Measurements from ENCODE around the gene SH3GL2. TPM values are rescaled to one million over a fixed set of nuclear protein-coding genes. Genes with fewer than 3 reads are reported as not detected.

SH3GL2 gene
- total RNA-seq, 1 experiment from 2014 or later: not detected

- no peak overlapping the region for H3K27ac ChIP-seq (ENCODE audit: low read length)
- DNase-seq (ENCODE audit: low read depth, low spot score) (no peak), ATAC-seq (no peak)
- H3K9me3 ChIP-seq (ENCODE audit: control insufficient read depth, insufficient read depth, low read depth, low read length): no peaks in the 10 kb centered on the region
- no peaks in the 10 kb centered on the region for H3K36me3 ChIP-seq (ENCODE audit: control insufficient read depth, insufficient read depth, low read length)
- intact Hi-C loops (cut with micrococcal nuclease; ENCODE audit: unreplicated experiment) (no loop called here), in situ Hi-C loops (cut with HindIII; ENCODE audit: low pct_unique_long_range_greater_than_20kb, low sequenced_read_pairs) (no loop called here)
- no peaks in the 10 kb centered on the region for H3K4me1 ChIP-seq (ENCODE audit: control insufficient read depth, insufficient read depth, low read length)
- TF ChIP-seq CTCF (IDR thresholded peaks at IDR 0.05) (no peak), POLR2AphosphoS5 (IDR thresholded peaks at IDR 0.05; ENCODE audit: low read depth, low read length) (no peak), SIN3A (IDR thresholded peaks at IDR 0.05; ENCODE audit: borderline replicate concordance, insufficient read depth, low read depth, low read length) (no peak), TCF7L2 (IDR thresholded peaks at IDR 0.05; ENCODE audit: low read depth, low read length) (no peak), REST (IDR thresholded peaks at IDR 0.05; ENCODE audit: insufficient read depth in 1 of 2, low read depth in 2 of 2, low read length in 1 of 2) (no peak)
- H3K4me3 ChIP-seq (ENCODE audit: low read depth in 2 of 2, low read length in 2 of 2): no peak overlapping the region
- ChIA-PET CTCF (no interaction called here), POLR2A (no interaction called here)
- no peaks in the 10 kb centered on the region for H3K27me3 ChIP-seq (ENCODE audit: control insufficient read depth, insufficient read depth, low read length)
- no TSS peak for BruUV-seq (replicated peaks)
Measured at GRCh38 chr9:17795744-17796143, 216.9 kb downstream of the SH3GL2 start.

GRCh38 chr9:17799369-17799768 lies 220.5 kb downstream of the SH3GL2 start:
- H3K4me1 ChIP-seq (ENCODE audit: control insufficient read depth, insufficient read depth, low read length): no peaks in the 10 kb centered on the region
- TF ChIP-seq CTCF (IDR thresholded peaks at IDR 0.05): no peak
- TF ChIP-seq REST (IDR thresholded peaks at IDR 0.05; ENCODE audit: insufficient read depth in 1 of 2, low read depth in 2 of 2, low read length in 1 of 2): no peak
- TF ChIP-seq POLR2AphosphoS5 (IDR thresholded peaks at IDR 0.05; ENCODE audit: low read depth, low read length): no peak
- TF ChIP-seq SIN3A (IDR thresholded peaks at IDR 0.05; ENCODE audit: borderline replicate concordance, insufficient read depth, low read depth, low read length): no peak
- no peak for TF ChIP-seq TCF7L2 (IDR thresholded peaks at IDR 0.05; ENCODE audit: low read depth, low read length)
- ATAC-seq (no peak), DNase-seq (ENCODE audit: low read depth, low spot score) (no peak)
- no peak overlapping the region for H3K27ac ChIP-seq (ENCODE audit: low read length)
- no peaks in the 10 kb centered on the region for H3K27me3 ChIP-seq (ENCODE audit: control insufficient read depth, insufficient read depth, low read length)
- in situ Hi-C loops (cut with HindIII; ENCODE audit: low pct_unique_long_range_greater_than_20kb, low sequenced_read_pairs) (no loop called here), intact Hi-C loops (cut with micrococcal nuclease; ENCODE audit: unreplicated experiment) (no loop called here)
- H3K9me3 ChIP-seq (ENCODE audit: control insufficient read depth, insufficient read depth, low read depth, low read length): no peaks in the 10 kb centered on the region
- ChIA-PET POLR2A (no interaction called here), CTCF (no interaction called here)
- no peaks in the 10 kb centered on the region for H3K36me3 ChIP-seq (ENCODE audit: control insufficient read depth, insufficient read depth, low read length)
- H3K4me3 ChIP-seq (ENCODE audit: low read depth in 2 of 2, low read length in 2 of 2): no peak overlapping the region
- no TSS peak for BruUV-seq (replicated peaks)

All from Panc1 (cell line).